Subcutaneous adipose tissue (tissue), 4 donors: Measurements from ENCODE around the gene COMMD8. TPM values are rescaled to one million over a fixed set of nuclear protein-coding genes. Genes with fewer than 3 reads are reported as not detected.

Experiments used
- CTCF ChIP-seq: fragments of 450-650 bp; IDR thresholded peaks from one replicate; pipeline ENCODE4 v1.5.1; 2016; ENCODE audit warnings: low read depth, mild to moderate bottlenecking, control low read depth, antibody characterized with exemption, moderate library complexity
- total RNA-seq, 4 donors: library from RNA; depleted of rRNA; stranded (reverse); fragments of >200 nt; gene quantifications; one replicate each; pipeline ENCODE4 v1.1.0, GENCODE V29; 2016

The COMMD8 gene
- total RNA-seq, 4 donors from 2014 or later, result 6.2 to 24.6 (median 19.8) TPM

- TF ChIP-seq CTCF, result no peak
Observed at GRCh38 chr4:47451657-47452056, 11.8 kb downstream of the COMMD8 start.

GRCh38 chr4:47444031-47444430, 19.5 kb downstream of the COMMD8 start:
- TF ChIP-seq CTCF, result no peak

GRCh38 chr4:47442980-47443379, 20.5 kb downstream of the COMMD8 start:
- no peak for TF ChIP-seq CTCF

GRCh38 chr4:47434931-47435330, 28.6 kb downstream of the COMMD8 start:
- TF ChIP-seq CTCF, result no peak

- TF ChIP-seq CTCF, result no peak
Observed at GRCh38 chr4:47432749-47433148, 30.8 kb downstream of the COMMD8 start.

GRCh38 chr4:47427935-47428334, 35.6 kb downstream of the COMMD8 start:
- TF ChIP-seq CTCF, result no peak

GRCh38 chr4:47425628-47426027, 37.9 kb downstream of the COMMD8 start:
- TF ChIP-seq CTCF, result no peak

- TF ChIP-seq CTCF, result no peak
Observed at GRCh38 chr4:47419296-47419695, 44.2 kb downstream of the COMMD8 start.
